ENCODE data around the gene MOB2. TPM values are rescaled to one million over a fixed set of nuclear protein-coding genes. Genes with fewer than 3 reads are reported as not detected.

Gene MOB2
- total and polyA plus RNA-seq, 4 donors, result 31.6 to 45.2 (median 36.4) TPM

- Histone ChIP-seq H3K9ac (ENCODE audit: insufficient read depth in 1 of 2, low read length in 2 of 2) (no peak overlapping the region), H3K4me3 (no peak overlapping the region), H3K9me3 (ENCODE audit: control insufficient read depth in 4 of 4, insufficient read depth in 3 of 4, low read length in 3 of 4) (peaks cover 0 to 3% (median 0%) of the 10 kb centered on the region in 4 donors), H3K4me1 (ENCODE audit: control insufficient read depth in 5 of 5, insufficient read depth in 5 of 5, low read length in 5 of 5) (peaks cover 0 to 24% (median 9%) of the 10 kb centered on the region in 5 donors), H3K27ac (ENCODE audit: low read depth in 1 of 2, low read length in 1 of 2) (no peak overlapping the region), H3K27me3 (ENCODE audit: control insufficient read depth in 3 of 3, insufficient read depth in 3 of 3, low read length in 2 of 3) (no peaks in the 10 kb centered on the region), H3K36me3 (ENCODE audit: control insufficient read depth in 4 of 4, insufficient read depth in 4 of 4, low read length in 4 of 4) (peaks cover 0 to 5% (median 0%) of the 10 kb centered on the region in 4 donors)
- TF ChIP-seq CTCF (IDR thresholded peaks at IDR 0.05; ENCODE audit: control extremely low read depth, extremely low read depth), result no peak
- DNase-seq (peak in 2 of 3 donors; percentile 31 to 55), ATAC-seq (ENCODE audit: insufficient read depth, low FRiP score) (no peak)
- 49 to 73% methylated on average over 24 to 29 of the region's 29 CpGs for WGBS, 2 donors
Measured at GRCh38 chr11:1459764-1460395, 26.7 kb downstream of the MOB2 start.

DNA sequence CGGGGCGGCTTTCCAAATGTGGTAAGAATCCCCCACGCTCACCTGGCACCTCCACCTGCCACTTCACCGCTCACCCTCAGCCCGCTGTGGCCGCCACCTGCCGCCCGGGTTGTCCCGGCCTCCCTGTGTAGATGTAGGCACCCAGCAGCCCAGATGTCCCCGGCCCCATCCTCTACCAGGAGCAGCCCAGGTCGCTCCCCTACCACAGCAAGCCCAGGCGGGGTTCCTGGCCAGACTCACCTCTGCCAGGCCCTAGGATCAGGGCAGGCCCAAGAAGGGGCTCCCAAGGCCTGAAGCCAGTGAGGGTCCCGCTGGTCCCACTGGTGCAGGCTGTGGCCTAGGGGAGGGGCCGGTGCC, 27.4 kb downstream of the MOB2 start:
- WGBS, 2 donors, result 73 to 83% methylated on average over 14 of the region's 14 CpGs
- no peak for DNase-seq
- no peak for ATAC-seq (ENCODE audit: insufficient read depth, low FRiP score)

GRCh38 chr11:1458340-1459218, 28.0 kb downstream of the MOB2 start:
- no peak overlapping the region for H3K9ac ChIP-seq (ENCODE audit: insufficient read depth in 1 of 2, low read length in 2 of 2)
- 43 to 58% methylated on average over 16 to 18 of the region's 18 CpGs for WGBS, 2 donors
- no peaks in the 10 kb centered on the region for H3K36me3 ChIP-seq (ENCODE audit: control insufficient read depth in 4 of 4, insufficient read depth in 4 of 4, low read length in 4 of 4)
- no peak overlapping the region for H3K27ac ChIP-seq (ENCODE audit: low read depth in 1 of 2, low read length in 1 of 2)
- DNase-seq, result peak; percentile 93 to 95 (median 94)
- ATAC-seq (ENCODE audit: insufficient read depth, low FRiP score), result peak; percentile 71
- peaks cover 0 to 3% (median 0%) of the 10 kb centered on the region in 4 donors for H3K9me3 ChIP-seq (ENCODE audit: control insufficient read depth in 4 of 4, insufficient read depth in 3 of 4, low read length in 3 of 4)
- no peaks in the 10 kb centered on the region for H3K27me3 ChIP-seq (ENCODE audit: control insufficient read depth in 3 of 3, insufficient read depth in 3 of 3, low read length in 2 of 3)
- H3K4me3 ChIP-seq, result no peak overlapping the region
- TF ChIP-seq CTCF (IDR thresholded peaks at IDR 0.05; ENCODE audit: control extremely low read depth, extremely low read depth), result no peak
- peaks cover 0 to 24% (median 12%) of the 10 kb centered on the region in 5 donors for H3K4me1 ChIP-seq (ENCODE audit: control insufficient read depth in 5 of 5, insufficient read depth in 5 of 5, low read length in 5 of 5)

More for the DNA sequence above, 27.4 kb downstream of the MOB2 start:
- peaks cover 0 to 3% (median 0%) of the 10 kb centered on the region in 4 donors for H3K9me3 ChIP-seq (ENCODE audit: control insufficient read depth in 4 of 4, insufficient read depth in 3 of 4, low read length in 3 of 4)
- H3K4me3 ChIP-seq, result no peak overlapping the region
- no peak overlapping the region for H3K27ac ChIP-seq (ENCODE audit: low read depth in 1 of 2, low read length in 1 of 2)
- H3K4me1 ChIP-seq (ENCODE audit: control insufficient read depth in 5 of 5, insufficient read depth in 5 of 5, low read length in 5 of 5), result peaks cover 0 to 24% (median 9%) of the 10 kb centered on the region in 5 donors
- TF ChIP-seq CTCF (IDR thresholded peaks at IDR 0.05; ENCODE audit: control extremely low read depth, extremely low read depth), result no peak
- no peak overlapping the region for H3K9ac ChIP-seq (ENCODE audit: insufficient read depth in 1 of 2, low read length in 2 of 2)
- H3K36me3 ChIP-seq (ENCODE audit: control insufficient read depth in 4 of 4, insufficient read depth in 4 of 4, low read length in 4 of 4), result no peaks in the 10 kb centered on the region
- H3K27me3 ChIP-seq (ENCODE audit: control insufficient read depth in 3 of 3, insufficient read depth in 3 of 3, low read length in 2 of 3), result no peaks in the 10 kb centered on the region
